HCT116 (cell line): Measurements from ENCODE around the gene EMD. TPM values are rescaled to one million over a fixed set of nuclear protein-coding genes. Genes with fewer than 3 reads are reported as not detected.

Experiments used
- ATAC-seq: fragments of 200-7000 bp; cut with Tn5 transposase; 2 replicates; pipeline ENCODE4 v1.9.1; 2020; ENCODE audit warnings: mild to moderate bottlenecking, moderate library complexity
- Bru-seq: library from RNA; stranded (reverse); fragments of 400-500 nt; gene quantifications from one replicate; lab custom pipeline; 2021; lab: Mats Ljungman, UMichigan
- BruChase-seq, 2 experiments: library from RNA; stranded (reverse); fragments of 400-500 nt; gene quantifications; one replicate each; lab custom pipeline; 2021; lab: Mats Ljungman, UMichigan
- BruUV-seq: library from RNA; stranded (reverse); fragments of 400-500 nt; replicated peaks from 2 replicates; lab custom pipeline; 2021; lab: Mats Ljungman, UMichigan
- CTCF ChIA-PET: fragments of 300-600 bp; sonication (Branson Sonifier 250); formaldehyde crosslinking; loops from one replicate; lab custom pipeline; 2021; ENCODE audit warnings: antibody characterized with exemption; lab: Charles Lee
- POLR2A ChIA-PET: fragments of 300-600, 350-600 bp; sonication (Branson Sonifier 250); formaldehyde crosslinking; loops from one replicate; lab custom pipeline; 2021; ENCODE audit warnings: antibody characterized with exemption; lab: Charles Lee
- RAD21 ChIA-PET, 2 experiments: fragments of 300-600 bp; sonication (Branson Sonifier 250); formaldehyde crosslinking; loops; one replicate each; lab custom pipeline; 2023; ENCODE audit warnings: low total read pairs in 2 of 2; ENCODE audit not compliant: uncharacterized antibody in 2 of 2, unreplicated experiment in 2 of 2, low non-redundant PET in 1 of 2; lab: Charles Lee
- DNase-seq: peaks from one replicate; pipeline ENCODE4 v3.0.0-alpha.2; 2010; ENCODE audit warnings: low read depth, low spot score
- H2AFZ ChIP-seq: fragments of 200-600 bp; shearing (Covaris generic), sonication (generic); 2 replicates; pipeline ENCODE4 v1.6.1; 2017; ENCODE audit warnings: low read depth, mixed run types, mixed read lengths, antibody characterized with exemption, low read length; ENCODE audit not compliant: poor library complexity, severe bottlenecking
- H3K27ac ChIP-seq: 2 replicates; pipeline ENCODE4 v1.5.1; 2012; ENCODE audit warnings: low read depth, low read length
- H3K27me3 ChIP-seq: fragments of 200-600 bp; sonication (generic); 2 replicates; pipeline ENCODE4 v1.6.1; 2016; ENCODE audit warnings: mixed run types, low read length, mixed read lengths; ENCODE audit not compliant: insufficient read depth
- H3K36me3 ChIP-seq, 2 experiments: fragments of 200-500 bp in 1 of 2; fragments of 200-600 bp in 1 of 2; sonication (Bioruptor generic) in 1 of 2; sonication (generic) in 1 of 2; 2 replicates each; pipeline versions ENCODE4 v1.5.1 to v1.6.1; 2014 to 2016; ENCODE audit warnings: low read length in 2 of 2, inconsistent platforms in 1 of 2, mixed read lengths in 1 of 2, mixed run types in 1 of 2; ENCODE audit not compliant: insufficient read depth in 2 of 2, control insufficient read depth in 1 of 2
- H3K4me1 ChIP-seq, 2 experiments: fragments of 200-600 bp in 1 of 2; sonication (generic) in 1 of 2; 2 replicates each; pipeline versions ENCODE4 v1.5.1 to v1.6.1; 2012 to 2017; ENCODE audit warnings: low read length in 2 of 2, inconsistent platforms in 1 of 2, mild to moderate bottlenecking in 1 of 2, mixed read lengths in 1 of 2, mixed run types in 1 of 2, moderate library complexity in 1 of 2; ENCODE audit not compliant: insufficient read depth in 2 of 2, control insufficient read depth in 1 of 2
- H3K4me2 ChIP-seq: fragments of 200-600 bp; sonication (generic); 2 replicates; pipeline ENCODE4 v1.6.1; 2017; ENCODE audit warnings: mixed run types, low read length, mixed read lengths
- H3K4me3 ChIP-seq, 2 experiments: fragments of 200-600 bp in 1 of 2; sonication (generic) in 1 of 2; replicated peaks in 1 of 2; 2 replicates each; pipeline ENCODE4 v1.5.1; 2011 to 2016; ENCODE audit warnings: low read length in 2 of 2, control low read depth in 1 of 2, low read depth in 1 of 2, mild to moderate bottlenecking in 1 of 2, mixed read lengths in 1 of 2, mixed run types in 1 of 2
- H3K79me2 ChIP-seq: fragments of 200-600 bp; sonication (generic); 2 replicates; pipeline ENCODE4 v1.6.1; 2017; ENCODE audit warnings: mild to moderate bottlenecking, mixed run types, low read length, moderate library complexity, mixed read lengths; ENCODE audit not compliant: insufficient read depth
- H3K9ac ChIP-seq: fragments of 200-600 bp; sonication (generic); 2 replicates; pipeline ENCODE4 v1.6.1; 2016; ENCODE audit warnings: low read length, mixed read lengths
- H3K9me2 ChIP-seq: fragments of 200-600 bp; sonication (generic), shearing (Covaris generic); 2 replicates; pipeline ENCODE4 v1.6.1; 2017; ENCODE audit warnings: mixed run types, mild to moderate bottlenecking, moderate library complexity; ENCODE audit not compliant: insufficient read depth
- H3K9me3 ChIP-seq, 2 experiments: fragments of 200-500 bp in 1 of 2; fragments of 200-600 bp in 1 of 2; sonication (Bioruptor generic) in 1 of 2; sonication (generic) in 1 of 2; 2 replicates each; pipeline ENCODE4 v1.6.1; 2014 to 2017; ENCODE audit warnings: low read length in 2 of 2, mixed read lengths in 2 of 2, inconsistent platforms in 1 of 2, low read depth in 1 of 2, mild to moderate bottlenecking in 1 of 2, mixed run types in 1 of 2, moderate library complexity in 1 of 2; ENCODE audit not compliant: control insufficient read depth in 1 of 2, insufficient read depth in 1 of 2
- H4K20me1 ChIP-seq: fragments of 200-600 bp; sonication (generic), shearing (Covaris generic); 2 replicates; pipeline ENCODE4 v1.6.1; 2017; ENCODE audit warnings: mixed run types, mild to moderate bottlenecking, moderate library complexity; ENCODE audit not compliant: insufficient read depth
- CTCF ChIP-seq, 3 experiments: fragments of 200-600 bp in 1 of 3; sonication (generic) in 1 of 3; IDR thresholded peaks in 2 of 3; conservative IDR thresholded peaks in 1 of 3; 2 replicates each; pipeline ENCODE4 v1.5.1; 2012 to 2017; ENCODE audit warnings: low read depth in 2 of 3, low read length in 2 of 3, antibody characterized with exemption in 1 of 3, borderline replicate concordance in 1 of 3, control low read depth in 1 of 3, mild to moderate bottlenecking in 1 of 3, mixed read lengths in 1 of 3, mixed run types in 1 of 3, moderate library complexity in 1 of 3; ENCODE audit not compliant: insufficient read depth in 1 of 3
- POLR2AphosphoS5 ChIP-seq: IDR thresholded peaks from 2 replicates; pipeline ENCODE4 v1.6.1; 2011; ENCODE audit warnings: mild to moderate bottlenecking, low read depth, low read length, moderate library complexity
- ZBTB33 ChIP-seq: IDR thresholded peaks from 2 replicates; pipeline ENCODE4 v1.6.1; 2011; ENCODE audit warnings: mild to moderate bottlenecking, low read length, moderate library complexity; ENCODE audit not compliant: insufficient replicate concordance; ENCODE audit errors: extremely low read depth
- intact Hi-C: fragments of 100-400 bp; cut with micrococcal nuclease; formaldehyde crosslinking; loops from 2 replicates; pipeline ENCODE4 v1.10.0; 2022
- long read RNA-seq: library from polyadenylated mRNA; unstranded; transcript quantifications from one replicate; pipeline ENCODE4 v2.0.0, GENCODE V29; 2021; ENCODE audit not compliant: unreplicated experiment
- polyA plus RNA-seq: library from polyadenylated mRNA; unstranded; fragments of >200 nt; gene quantifications from 2 replicates; pipeline ENCODE4 v1.2.1, GENCODE V29; 2012; ENCODE audit warnings: missing spikeins
- total RNA-seq: library from RNA; stranded (reverse); gene quantifications from one replicate; pipeline ENCODE4 v1.2.1, GENCODE V29; 2021; ENCODE audit not compliant: unreplicated experiment

EMD gene
- total RNA-seq (102 TPM), Bru-seq, nascent RNA (percentile 87 among the genes with signal in this experiment), BruChase-seq, experiment 1, labeled RNA remaining after a 6-hour chase (percentile 98 among the genes with signal in this experiment), BruChase-seq, experiment 2, labeled RNA remaining after a 2-hour chase (percentile 95 among the genes with signal in this experiment)
- 148 TPM in 2 replicates for polyA plus RNA-seq
- long read RNA-seq, transcript EMD-202 (6 exons, 1,379 nt), result major isoform, 43 of 59 reads
- long read RNA-seq, partial matches to known transcripts, result 1 of 59 reads
- long read RNA-seq, other reads (novel, unspliced or antisense), result 13 of 59 reads

- H2AFZ ChIP-seq, result no peak within 1 kb of the TSS
- peak within 1 kb of the TSS; percentile 98 for H3K27ac ChIP-seq
- H3K27me3 ChIP-seq, result no peaks in the 10 kb centered on the region
- ATAC-seq, result peak; percentile 80
- peak within 1 kb of the TSS; percentile 88 for H3K4me2 ChIP-seq
- H3K36me3 ChIP-seq, result peaks cover 0 to 4% of the 10 kb centered on the region in 2 experiments; a peak in 2 of 4 replicates
- ChIA-PET CTCF (no interaction called here), POLR2A (interaction anchor here (1.0 to 1.3 kb wide), 2 partner anchors 8 to 10 kb away, joined by 7 to 9 read pairs; no protein-coding TSS in a partner anchor), RAD21 (interaction anchor here in 1 of 2 experiments (0.7 kb wide), 1 partner anchor 375 kb away, joined by 8 read pairs; no protein-coding TSS in a partner anchor)
- H3K4me3 ChIP-seq, result peak within 1 kb of the TSS; percentile 80 to 84
- H4K20me1 ChIP-seq, result no peaks in the 10 kb centered on the region
- no peaks in the 10 kb centered on the region for H3K9me2 ChIP-seq
- no TSS peak for BruUV-seq
- peaks cover 25% of the 10 kb centered on the region for H3K79me2 ChIP-seq
- peak; percentile 91 for DNase-seq
- H3K4me1 ChIP-seq, result peaks cover 12 to 43% of the 10 kb centered on the region in 2 experiments
- H3K9ac ChIP-seq, result peak within 1 kb of the TSS; percentile 98
- TF ChIP-seq ZBTB33 (peak; percentile 90), CTCF (IDR thresholded peaks at IDR 0.05 in 2 of 3, conservative IDR thresholded peaks at IDR 0.05 in 1 of 3; ENCODE audit: borderline replicate concordance in 1 of 3, insufficient read depth in 1 of 3, low read depth in 2 of 3, low read length in 2 of 3) (no peak), POLR2AphosphoS5 (peak; percentile 44; the same call in 1 of the 2 replicates)
- H3K9me3 ChIP-seq, result no peaks in the 10 kb centered on the region
- intact Hi-C loops, result no loop called here
Observed at GRCh38 chrX:154378799-154379568, at the start of gene EMD. Gene EMD, plus strand, starts transcription at chrX:154379295. Its CDS starts 190 bp downstream, at chrX:154379485.
